WI38 (cell line): ENCODE data around the gene CAVIN1.
"Not testable (repeated sequence)": the region's sequence is repeated elsewhere in the genome, so short reads cannot be mapped to it uniquely, and the experiment has no call there.

Experiments
- H3K4me3 ChIP-seq: 2 replicates; pipeline ENCODE4 v1.5.1; 2011; ENCODE audit warnings: low read depth, mild to moderate bottlenecking, control low read depth, low read length
- CTCF ChIP-seq: IDR thresholded peaks from 2 replicates; pipeline ENCODE4 v1.5.1; 2012; ENCODE audit warnings: low read depth, mild to moderate bottlenecking, control low read depth, low read length

Gene CAVIN1

GRCh38 chr17:42399948-42400843, 22.9 kb downstream of the CAVIN1 start:
- TF ChIP-seq CTCF: no peak
- no peak overlapping the region for H3K4me3 ChIP-seq

- no peak for TF ChIP-seq CTCF
- no peak overlapping the region for H3K4me3 ChIP-seq
Measured at GRCh38 chr17:42399121-42399520, 23.9 kb downstream of the CAVIN1 start.

- H3K4me3 ChIP-seq: not testable (repeated sequence)
Measured at GRCh38 chr17:42395601-42396000, 27.5 kb downstream of the CAVIN1 start.

- no peak for TF ChIP-seq CTCF
- no peak overlapping the region for H3K4me3 ChIP-seq
Measured at GRCh38 chr17:42394838-42395237, 28.2 kb downstream of the CAVIN1 start.

GRCh38 chr17:42392692-42393415, 30.2 kb downstream of the CAVIN1 start:
- TF ChIP-seq CTCF: no peak
- no peak overlapping the region for H3K4me3 ChIP-seq

GRCh38 chr17:42391439-42391838, 31.6 kb downstream of the CAVIN1 start:
- H3K4me3 ChIP-seq: not testable (repeated sequence)

- TF ChIP-seq CTCF: no peak
- no peak overlapping the region for H3K4me3 ChIP-seq
Measured at GRCh38 chr17:42389899-42390298, 33.2 kb downstream of the CAVIN1 start.

- peak overlapping the region; percentile 54 for H3K4me3 ChIP-seq
Measured at GRCh38 chr17:42389135-42389417, 34.0 kb downstream of the CAVIN1 start.

More at GRCh38 chr17:42389135-42389417, 34.0 kb downstream of the CAVIN1 start:
- TF ChIP-seq CTCF: no peak
